SK-N-SH (cell line): Measurements from ENCODE around the gene FBXL7. TPM values are rescaled to one million over a fixed set of nuclear protein-coding genes. Genes with fewer than 3 reads are reported as not detected.

ENCODE experiments used
- CTCF ChIA-PET: fragments of 300-600, 350-600 bp; formaldehyde crosslinking; extraction: SDS; loops from one replicate; lab custom pipeline; 2021; lab: Yijun Ruan, JAX
- POLR2A ChIA-PET: fragments of 350-600 bp; sonication (Branson Sonifier 250); formaldehyde crosslinking; extraction: SDS; loops from one replicate; lab custom pipeline; 2020; ENCODE audit warnings: antibody characterized with exemption, inconsistent platforms; lab: Yijun Ruan, JAX
- DNase-seq: peaks from one replicate; pipeline ENCODE4 v3.0.0; 2012
- H2AFZ ChIP-seq: fragments of 200-600 bp; sonication (generic); 2 replicates; pipeline ENCODE4 v1.8.1; 2016; ENCODE audit warnings: antibody characterized with exemption, mild to moderate bottlenecking, low read depth
- H3F3A ChIP-seq: fragments of 200-600 bp; sonication (generic); replicated peaks from 2 replicates; pipeline ENCODE3; 2016; ENCODE audit warnings: antibody characterized with exemption, mild to moderate bottlenecking; ENCODE audit not compliant: insufficient read depth
- H3K27ac ChIP-seq, 2 experiments: fragments of 200-500 bp in 1 of 2; fragments of 200-600 bp in 1 of 2; sonication (Bioruptor generic) in 1 of 2; sonication (generic), shearing (Covaris generic) in 1 of 2; 2 replicates each; pipeline versions ENCODE4 v1.5.1 to v1.6.1; 2014 to 2016; ENCODE audit warnings: low read depth in 2 of 2, inconsistent platforms in 1 of 2, low read length in 1 of 2, mild to moderate bottlenecking in 1 of 2, mixed read lengths in 1 of 2
- H3K27me3 ChIP-seq: fragments of 200-600 bp; sonication (generic), shearing (Covaris generic); 2 replicates; pipeline ENCODE4 v1.6.1; 2016; ENCODE audit warnings: mixed run types; ENCODE audit not compliant: insufficient read depth
- H3K36me3 ChIP-seq, 2 experiments: fragments of 200-500 bp in 1 of 2; fragments of 200-600 bp in 1 of 2; sonication (Bioruptor generic) in 1 of 2; sonication (generic) in 1 of 2; replicated peaks in 1 of 2; 2 replicates each; pipeline versions ENCODE3 to v1.5.1; 2014 to 2016; ENCODE audit warnings: low read length in 1 of 2, mild to moderate bottlenecking in 1 of 2; ENCODE audit not compliant: insufficient read depth in 2 of 2, control insufficient read depth in 1 of 2
- H3K4me1 ChIP-seq, 2 experiments: fragments of 200-500 bp in 1 of 2; fragments of 200-600 bp in 1 of 2; sonication (Bioruptor generic) in 1 of 2; sonication (generic), shearing (Covaris generic) in 1 of 2; 2 replicates each; pipeline versions ENCODE4 v1.5.1 to v1.6.1; 2014 to 2016; ENCODE audit warnings: low read depth in 1 of 2, low read length in 1 of 2, mixed run types in 1 of 2; ENCODE audit not compliant: insufficient read depth in 2 of 2, control insufficient read depth in 1 of 2
- H3K4me2 ChIP-seq: fragments of 200-600 bp; sonication (generic), shearing (Covaris generic); 2 replicates; pipeline ENCODE4 v1.6.1; 2017; ENCODE audit warnings: mixed run types
- H3K4me3 ChIP-seq, 2 experiments: fragments of 200-500 bp in 1 of 2; fragments of 200-600 bp in 1 of 2; sonication (Bioruptor generic) in 1 of 2; sonication (generic), shearing (Covaris generic) in 1 of 2; 2 replicates each; pipeline versions ENCODE4 v1.5.1 to v1.8.1; 2014 to 2016; ENCODE audit warnings: low read depth in 2 of 2, inconsistent platforms in 1 of 2, low read length in 1 of 2, mild to moderate bottlenecking in 1 of 2, mixed read lengths in 1 of 2, moderate library complexity in 1 of 2
- H3K79me2 ChIP-seq: fragments of 200-600 bp; sonication (generic); 2 replicates; pipeline ENCODE4 v1.8.1; 2017; ENCODE audit warnings: mild to moderate bottlenecking; ENCODE audit not compliant: insufficient read depth
- H3K9ac ChIP-seq: fragments of 200-600 bp; sonication (generic); 2 replicates; pipeline ENCODE4 v1.6.1; 2017; ENCODE audit warnings: mixed run types
- H3K9me2 ChIP-seq: fragments of 200-600 bp; sonication (generic); 2 replicates; pipeline ENCODE4 v1.6.1; 2017; ENCODE audit warnings: mixed run types
- H3K9me3 ChIP-seq: fragments of 200-600 bp; sonication (generic); 2 replicates; pipeline ENCODE4 v1.6.1; 2017; ENCODE audit warnings: mixed run types, mild to moderate bottlenecking, moderate library complexity
- H4K20me1 ChIP-seq: fragments of 200-600 bp; sonication (generic); 2 replicates; pipeline ENCODE4 v1.6.1; 2017; ENCODE audit warnings: mild to moderate bottlenecking, mixed run types; ENCODE audit not compliant: insufficient read depth
- CTCF ChIP-seq: fragments of 200-600 bp; sonication (generic); IDR thresholded peaks from 2 replicates; pipeline ENCODE4 v1.6.1; 2017; ENCODE audit warnings: antibody characterized with exemption, mild to moderate bottlenecking, moderate library complexity
- ELF1 ChIP-seq: IDR thresholded peaks from 2 replicates; pipeline ENCODE4 v1.4.0; 2012
- EP300 ChIP-seq, 2 experiments: IDR thresholded peaks; 2 replicates each; pipeline versions ENCODE4 v1.4.0 to v1.6.1; 2012; ENCODE audit warnings: borderline replicate concordance in 1 of 2, low read depth in 1 of 2, low read length in 1 of 2
- EZH2phosphoT487 ChIP-seq: fragments of 200-600 bp; sonication (generic); IDR thresholded peaks from 2 replicates; pipeline ENCODE4 v1.6.1; 2017; ENCODE audit warnings: low read depth, mixed run types, mild to moderate bottlenecking, antibody characterized with exemption, moderate library complexity, borderline replicate concordance
- FOXJ3 ChIP-seq: sonication (generic); formaldehyde crosslinking; IDR thresholded peaks from 2 replicates; pipeline ENCODE4 v1.5.1; 2020; ENCODE audit warnings: mild to moderate bottlenecking, missing genetic modification reagents
- FOXM1 ChIP-seq: IDR thresholded peaks from 2 replicates; pipeline ENCODE4 v1.4.0; 2012; ENCODE audit warnings: low read depth, mild to moderate bottlenecking
- GATA2 ChIP-seq: sonication (generic); formaldehyde crosslinking; IDR thresholded peaks from 2 replicates; pipeline ENCODE4 v1.5.0; 2020; ENCODE audit warnings: mild to moderate bottlenecking, missing genetic modification reagents
- JUND ChIP-seq: IDR thresholded peaks from 2 replicates; pipeline ENCODE4 v1.4.0; 2012
- NFIC ChIP-seq: IDR thresholded peaks from 2 replicates; pipeline ENCODE4 v1.4.0; 2012; ENCODE audit warnings: borderline replicate concordance
- POLR2AphosphoS5 ChIP-seq: IDR thresholded peaks from 2 replicates; pipeline ENCODE4 v1.6.1; 2012; ENCODE audit warnings: low read depth, low read length
- RAD21 ChIP-seq: IDR thresholded peaks from 2 replicates; pipeline ENCODE4 v1.6.1; 2012; ENCODE audit warnings: mild to moderate bottlenecking, low read length
- RCOR1 ChIP-seq: fragments of 150-350 bp; IDR thresholded peaks from 2 replicates; pipeline ENCODE4 v1.6.1; 2017; ENCODE audit warnings: antibody characterized with exemption, low read length
- RFX5 ChIP-seq: IDR thresholded peaks from 2 replicates; pipeline ENCODE4 v1.6.1; 2012; ENCODE audit warnings: mild to moderate bottlenecking, improper control_type of control experiment, low read length
- SIN3A ChIP-seq: IDR thresholded peaks from 2 replicates; pipeline ENCODE4 v1.6.1; 2012; ENCODE audit warnings: low read depth, mild to moderate bottlenecking, low read length, moderate library complexity, borderline replicate concordance
- SMC3 ChIP-seq: IDR thresholded peaks from 2 replicates; pipeline ENCODE4 v1.6.1; 2012; ENCODE audit warnings: low read depth, low read length, improper control_type of control experiment
- TAF1 ChIP-seq: IDR thresholded peaks from 2 replicates; pipeline ENCODE4 v1.6.1; 2012; ENCODE audit warnings: low read depth, mild to moderate bottlenecking, low read length, moderate library complexity, borderline replicate concordance
- TCF12 ChIP-seq: IDR thresholded peaks from 2 replicates; pipeline ENCODE4 v1.4.0; 2012
- TEAD4 ChIP-seq: IDR thresholded peaks from 2 replicates; pipeline ENCODE4 v1.4.0; 2012; ENCODE audit warnings: mild to moderate bottlenecking, borderline replicate concordance; ENCODE audit not compliant: insufficient read depth
- USF2 ChIP-seq: fragments of 150-350 bp; IDR thresholded peaks from 2 replicates; pipeline ENCODE4 v1.6.1; 2017; ENCODE audit warnings: antibody characterized with exemption, low read length, low read depth, borderline replicate concordance
- YY1 ChIP-seq: IDR thresholded peaks from 2 replicates; pipeline ENCODE4 v1.4.0; 2012; ENCODE audit warnings: low read depth, mild to moderate bottlenecking
- ZBTB33 ChIP-seq: IDR thresholded peaks from 2 replicates; pipeline ENCODE4 v1.4.0; 2012; ENCODE audit warnings: low read depth, borderline replicate concordance
- WGBS: methylation state at CpG from one replicate; pipeline ENCODE4 v1.1.6; 2017; ENCODE audit warnings: low lambda C conversion rate; 5-methylcytosine and 5-hydroxymethylcytosine counted together
- polyA plus RNA-seq, 3 experiments: library from polyadenylated mRNA; depleted of rRNA; stranded (reverse); fragments of >200 nt; gene quantifications; 2 replicates each; pipeline ENCODE4 v1.2.3, GENCODE V29; 2012
- TF ChIP-seq, protein P1 (sequence below): IDR thresholded peaks from 2 replicates; pipeline ENCODE4 v1.4.0; 2012; ENCODE audit warnings: low read depth, borderline replicate concordance

The FBXL7 gene
- polyA plus RNA-seq, 1 of the 3 experiments (the other 2 are of a cell fraction), result 7.0 TPM

- ChIA-PET CTCF (no interaction called here), POLR2A (no interaction called here)
- Histone ChIP-seq H4K20me1 (no peaks in the 10 kb centered on the region), H3K9ac (no peak overlapping the region), H2AFZ (no peak overlapping the region), H3K27me3 (no peaks in the 10 kb centered on the region), H3K4me3 (no peak overlapping the region), H3K4me1 (peaks cover 0 to 4% of the 10 kb centered on the region in 2 experiments; a peak in 1 of 4 replicates), H3K79me2 (0 out of 2 replicates have a peak, but pooled peaks cover 3% of the 10 kb centered on the region), H3K4me2 (no peak overlapping the region), H3F3A (peaks cover 7% of the 10 kb centered on the region), H3K9me2 (no peaks in the 10 kb centered on the region), H3K9me3 (no peaks in the 10 kb centered on the region), H3K36me3 (peaks cover 0 to 18% of the 10 kb centered on the region in 2 experiments), H3K27ac (no peak overlapping the region)
- 80% methylated on average over 4 of the region's 4 CpGs for WGBS
- TF ChIP-seq NFIC (no peak), TCF12 (no peak), JUND (no peak), RCOR1 (no peak), RAD21 (no peak), SIN3A (no peak), POLR2AphosphoS5 (no peak), FOXM1 (no peak), TAF1 (no peak), TEAD4 (no peak), GATA2 (CRISPR knock-in tag) (no peak), USF2 (no peak), EZH2phosphoT487 (no peak), SMC3 (no peak), RFX5 (no peak)
- DNase-seq, result no peak
Observed at GRCh38 chr5:15564523-15564922, 64.5 kb downstream of the FBXL7 start.

- no peak overlapping the region for H2AFZ ChIP-seq
- CTCF ChIA-PET, result no interaction called here
- POLR2A ChIA-PET, result no interaction called here
- H3K9me3 ChIP-seq, result no peaks in the 10 kb centered on the region
- H3K79me2 ChIP-seq, result 0 out of 2 replicates have a peak, but pooled peaks cover 3% of the 10 kb centered on the region
- no peak for DNase-seq
- peaks cover 0 to 4% of the 10 kb centered on the region in 2 experiments; a peak in 1 of 4 replicates for H3K4me1 ChIP-seq
- no peak overlapping the region for H3K4me3 ChIP-seq
- H4K20me1 ChIP-seq, result no peaks in the 10 kb centered on the region
- H3K36me3 ChIP-seq, result peaks cover 0 to 18% of the 10 kb centered on the region in 2 experiments
- WGBS, result 93% methylated on average over 1 of the region's 1 CpG
- no peak overlapping the region for H3K27ac ChIP-seq
- no peaks in the 10 kb centered on the region for H3K9me2 ChIP-seq
- H3K9ac ChIP-seq, result no peak overlapping the region
- TF ChIP-seq ELF1 (no peak), RAD21 (no peak), TEAD4 (no peak), YY1 (no peak), TCF12 (no peak), USF2 (no peak), FOXM1 (no peak), FOXJ3 (CRISPR knock-in tag) (no peak), TAF1 (no peak), CTCF (no peak), ZBTB33 (no peak), EP300 (IDR thresholded peaks at IDR 0.05; ENCODE audit: borderline replicate concordance in 1 of 2, low read depth in 1 of 2, low read length in 1 of 2) (no peak), SIN3A (no peak)
- TF ChIP-seq, protein P1, sequence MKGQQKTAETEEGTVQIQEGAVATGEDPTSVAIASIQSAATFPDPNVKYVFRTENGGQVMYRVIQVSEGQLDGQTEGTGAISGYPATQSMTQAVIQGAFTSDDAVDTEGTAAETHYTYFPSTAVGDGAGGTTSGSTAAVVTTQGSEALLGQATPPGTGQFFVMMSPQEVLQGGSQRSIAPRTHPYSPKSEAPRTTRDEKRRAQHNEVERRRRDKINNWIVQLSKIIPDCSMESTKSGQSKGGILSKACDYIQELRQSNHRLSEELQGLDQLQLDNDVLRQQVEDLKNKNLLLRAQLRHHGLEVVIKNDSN, result no peak
- H3F3A ChIP-seq, result peaks cover 7% of the 10 kb centered on the region
- H3K27me3 ChIP-seq, result no peaks in the 10 kb centered on the region
- H3K4me2 ChIP-seq, result no peak overlapping the region
Observed at GRCh38 chr5:15564957-15565356, 65.0 kb downstream of the FBXL7 start.
